ACHN (cell line): ENCODE results near the gene SYT15B.
"Not testable (repeated sequence)": the region's sequence is repeated elsewhere in the genome, so short reads cannot be mapped to it uniquely, and the experiment has no call there.

Source experiments
- DNase-seq: peaks from one replicate; pipeline ENCODE4 v3.0.0-alpha.2; 2015
- in situ Hi-C: cut with HindIII; loops from 2 replicates; pipeline ENCODE4 v1.10.0; 2017; ENCODE audit warnings: low sequenced_read_pairs, low pct_ligation_motif_present, low pct_unique_long_range_greater_than_20kb

Gene SYT15B

GRCh38 chr10:47763554-47764175 is at the start of gene SYT15B:
TSS of gene SYT15B (minus strand) at chr10:47763592. CDS start at chr10:47762640, 952 bp downstream.
- in situ Hi-C loops, DNase-seq: not testable (repeated sequence)

GRCh38 chr10:47779590-47779989 is 16.2 kb upstream of the SYT15B start:
- in situ Hi-C loops, DNase-seq: not testable (repeated sequence)

- peak; percentile 74 for DNase-seq
- in situ Hi-C loops = not testable (repeated sequence)
Observed at GRCh38 chr10:47775361-47776231, 12.2 kb upstream of the SYT15B start.

- in situ Hi-C loops, DNase-seq: not testable (repeated sequence)
Observed at GRCh38 chr10:47770745-47771144, 7.4 kb upstream of the SYT15B start.

- in situ Hi-C loops, DNase-seq: not testable (repeated sequence)
Observed at GRCh38 chr10:47768578-47769115, 5.3 kb upstream of the SYT15B start.

GRCh38 chr10:47768085-47768484 is 4.7 kb upstream of the SYT15B start:
- DNase-seq, in situ Hi-C loops: not testable (repeated sequence)

GRCh38 chr10:47767236-47767635 is 3.8 kb upstream of the SYT15B start:
- DNase-seq, in situ Hi-C loops: not testable (repeated sequence)

- DNase-seq, in situ Hi-C loops: not testable (repeated sequence)
Observed at GRCh38 chr10:47765232-47765631, 1.8 kb upstream of the SYT15B start.

GRCh38 chr10:47762674-47763553 is 478 bp downstream of the SYT15B start:
- in situ Hi-C loops, DNase-seq: not testable (repeated sequence)

- in situ Hi-C loops, DNase-seq: not testable (repeated sequence)
Observed at GRCh38 chr10:47758855-47759254, 4.5 kb downstream of the SYT15B start.

- in situ Hi-C loops, DNase-seq: not testable (repeated sequence)
Observed at GRCh38 chr10:47756169-47756568, 7.2 kb downstream of the SYT15B start.

- DNase-seq, in situ Hi-C loops: not testable (repeated sequence)
Observed at GRCh38 chr10:47753871-47754270, 9.5 kb downstream of the SYT15B start.

- DNase-seq, in situ Hi-C loops: not testable (repeated sequence)
Observed at GRCh38 chr10:47753176-47753575, 10.2 kb downstream of the SYT15B start.

GRCh38 chr10:47751821-47752220 is 11.6 kb downstream of the SYT15B start:
- in situ Hi-C loops, DNase-seq: not testable (repeated sequence)

- not testable (repeated sequence) for DNase-seq
Observed at GRCh38 chr10:47750360-47750759, 13.0 kb downstream of the SYT15B start.

GRCh38 chr10:47746780-47747376 is 16.5 kb downstream of the SYT15B start:
- DNase-seq, in situ Hi-C loops: not testable (repeated sequence)

More at GRCh38 chr10:47750360-47750759, 13.0 kb downstream of the SYT15B start:
- in situ Hi-C loops = not testable (repeated sequence)

GRCh38 chr10:47744881-47745280 is 18.5 kb downstream of the SYT15B start:
- DNase-seq, in situ Hi-C loops: not testable (repeated sequence)
